Fibroblast of villous mesenchyme (primary cell): ENCODE results near the gene SEPTIN8. TPM values are rescaled to one million over a fixed set of nuclear protein-coding genes. Genes with fewer than 3 reads are reported as not detected.

Experiments used
- DNase-seq: peaks from one replicate; pipeline ENCODE4 v3.0.0-alpha.2; 2010; ENCODE audit warnings: low read depth
- H3K4me3 ChIP-seq: 2 replicates; pipeline ENCODE4 v1.5.1; 2011; ENCODE audit warnings: low read depth, mild to moderate bottlenecking, low read length
- CTCF ChIP-seq: IDR thresholded peaks from 2 replicates; pipeline ENCODE4 v1.5.1; 2012; ENCODE audit warnings: low read depth, mild to moderate bottlenecking, low read length; ENCODE audit not compliant: insufficient read depth
- total RNA-seq: library from RNA; depleted of rRNA; stranded (reverse); fragments of >200 nt; gene quantifications from 2 replicates; pipeline ENCODE4 v1.2.3, GENCODE V29; 2012

SEPTIN8 gene
- total RNA-seq = 43.5 and 51.4 TPM in 2 replicates

- TF ChIP-seq CTCF = no peak
- peak; percentile 49 for DNase-seq
Measured at GRCh38 chr5:132777209-132778069, at the start of gene SEPTIN8. Gene SEPTIN8, minus strand, starts transcription at chr5:132777239. Its CDS starts 102 bp downstream, at chr5:132777137.

GRCh38 chr5:132826424-132827082, 49.5 kb upstream of the SEPTIN8 start:
- no peak for TF ChIP-seq CTCF
- no peak overlapping the region for H3K4me3 ChIP-seq
- DNase-seq = no peak

More at GRCh38 chr5:132777209-132778069, at the start of gene SEPTIN8:
- peak within 1 kb of the TSS; percentile 77 for H3K4me3 ChIP-seq

GRCh38 chr5:132825834-132826391, 48.9 kb upstream of the SEPTIN8 start:
- no peak for DNase-seq
- no peak for TF ChIP-seq CTCF

GRCh38 chr5:132825033-132825833, 48.2 kb upstream of the SEPTIN8 start:
- no peak for DNase-seq
- no peak overlapping the region for H3K4me3 ChIP-seq
- no peak for TF ChIP-seq CTCF

More at GRCh38 chr5:132825834-132826391, 48.9 kb upstream of the SEPTIN8 start:
- H3K4me3 ChIP-seq = no peak overlapping the region

GRCh38 chr5:132824426-132824825, 47.4 kb upstream of the SEPTIN8 start:
- no peak for TF ChIP-seq CTCF
- DNase-seq = no peak
- H3K4me3 ChIP-seq = no peak overlapping the region

- DNase-seq = no peak
- no peak for TF ChIP-seq CTCF
- H3K4me3 ChIP-seq = no peak overlapping the region
Measured at GRCh38 chr5:132823481-132824050, 46.5 kb upstream of the SEPTIN8 start.
